ENCODE results near the gene STPG4. TPM values are rescaled to one million over a fixed set of nuclear protein-coding genes. Genes with fewer than 3 reads are reported as not detected.

STPG4 gene
- total RNA-seq = 1 to 10 TPM in 1 of 8 experiments, under 1 TPM in 6, not detected in 1; 0.22 to 1.5 (median 0.50) TPM

- ATAC-seq (replicated peaks in 6 of 8) = peak in 3 of 8 experiments; percentile 16 to 25 (median 22)
- in situ Hi-C loops (cut with MboI; ENCODE audit: low pct_unique_long_range_greater_than_20kb in 2 of 9, low sequenced_read_pairs in 9 of 9, unreplicated experiment in 9 of 9) = no loop called here
- 50 to 93% (median 84%) methylated on average over 2 to 14 of the region's 30 CpGs; no CpG with 5 or more reads in 2 of the 10 experiments for WGBS, 10 experiments
- H3K4me3 ChIP-seq = no peak within 1 kb of the TSS
- H3K4me1 ChIP-seq (replicated peaks in 1 of 2) = peaks cover 0 to 2% of the 10 kb centered on the region in 2 donors
- H3K27ac ChIP-seq = no peak within 1 kb of the TSS
Measured at GRCh38 chr2:47155091-47155876, at the start of gene STPG4. Gene STPG4, minus strand, starts transcription at chr2:47155308. Its CDS starts 57 bp downstream, at chr2:47155251.

GRCh38 chr2:47204691-47205090 lies 49.6 kb upstream of the STPG4 start:
- Histone ChIP-seq H3K4me3 (no peak overlapping the region), H3K4me1 (replicated peaks in 1 of 2) (peaks cover 0 to 9% of the 10 kb centered on the region in 2 donors), H3K27ac (no peak overlapping the region)
- WGBS, 10 experiments = 40 to 100% (median 87%) methylated on average over 1 to 3 of the region's 3 CpGs; no CpG with 5 or more reads in 2 of the 10 experiments
- no peak for ATAC-seq (replicated peaks in 6 of 8)
- in situ Hi-C loops (cut with MboI; ENCODE audit: low pct_unique_long_range_greater_than_20kb in 2 of 9, low sequenced_read_pairs in 9 of 9, unreplicated experiment in 9 of 9) = no loop called here

GRCh38 chr2:47203995-47204394 lies 48.9 kb upstream of the STPG4 start:
- Histone ChIP-seq H3K27ac (no peak overlapping the region), H3K4me3 (no peak overlapping the region), H3K4me1 (replicated peaks in 1 of 2) (peaks cover 0 to 9% of the 10 kb centered on the region in 2 donors)
- no peak for ATAC-seq (replicated peaks in 6 of 8)
- 33 to 100% (median 93%) methylated on average over 1 to 4 of the region's 4 CpGs; no CpG with 5 or more reads in 1 of the 10 experiments for WGBS, 10 experiments
- in situ Hi-C loops (cut with MboI; ENCODE audit: low pct_unique_long_range_greater_than_20kb in 2 of 9, low sequenced_read_pairs in 9 of 9, unreplicated experiment in 9 of 9) = no loop called here

GRCh38 chr2:47201224-47201623 lies 46.1 kb upstream of the STPG4 start:
- WGBS, 10 experiments = 13 to 92% (median 75%) methylated on average over 1 to 2 of the region's 2 CpGs; no CpG with 5 or more reads in 1 of the 10 experiments
- no peak for ATAC-seq (replicated peaks in 6 of 8)
- in situ Hi-C loops (cut with MboI; ENCODE audit: low pct_unique_long_range_greater_than_20kb in 2 of 9, low sequenced_read_pairs in 9 of 9, unreplicated experiment in 9 of 9) = no loop called here
- Histone ChIP-seq H3K4me1 (replicated peaks in 1 of 2) (peaks cover 2 to 18% of the 10 kb centered on the region in 2 donors), H3K4me3 (no peak overlapping the region), H3K27ac (no peak overlapping the region)

- in situ Hi-C loops (cut with MboI; ENCODE audit: low pct_unique_long_range_greater_than_20kb in 2 of 9, low sequenced_read_pairs in 9 of 9, unreplicated experiment in 9 of 9) = no loop called here
- H3K4me3 ChIP-seq = no peak overlapping the region
- no peak overlapping the region for H3K27ac ChIP-seq
- 8 to 100% (median 67%) methylated on average over 1 to 2 of the region's 3 CpGs; no CpG with 5 or more reads in 4 of the 10 experiments for WGBS, 10 experiments
- ATAC-seq (replicated peaks in 6 of 8) = peak in 3 of 8 experiments; percentile 40 to 88 (median 76)
- H3K4me1 ChIP-seq (replicated peaks in 1 of 2) = peaks cover 21 to 38% of the 10 kb centered on the region in 2 donors
Measured at GRCh38 chr2:47198985-47199451, 43.9 kb upstream of the STPG4 start.

GRCh38 chr2:47196499-47196898 lies 41.4 kb upstream of the STPG4 start:
- no peak for ATAC-seq (replicated peaks in 6 of 8)
- H3K27ac ChIP-seq = no peak overlapping the region
- 80 to 100% (median 100%) methylated on average over 1 of the region's 1 CpG; no CpG with 5 or more reads in 2 of the 10 experiments for WGBS, 10 experiments
- H3K4me1 ChIP-seq (replicated peaks in 1 of 2) = peaks cover 46 to 63% of the 10 kb centered on the region in 2 donors
- in situ Hi-C loops (cut with MboI; ENCODE audit: low pct_unique_long_range_greater_than_20kb in 2 of 9, low sequenced_read_pairs in 9 of 9, unreplicated experiment in 9 of 9) = no loop called here
- H3K4me3 ChIP-seq = no peak overlapping the region

GRCh38 chr2:47196046-47196445 lies 40.9 kb upstream of the STPG4 start:
- 0 to 100% (median 40%) methylated on average over 1 to 2 of the region's 2 CpGs; no CpG with 5 or more reads in 3 of the 10 experiments for WGBS, 10 experiments
- in situ Hi-C loops (cut with MboI; ENCODE audit: low pct_unique_long_range_greater_than_20kb in 2 of 9, low sequenced_read_pairs in 9 of 9, unreplicated experiment in 9 of 9) = no loop called here

GRCh38 chr2:47195148-47195547 lies 40.0 kb upstream of the STPG4 start:
- peak in 1 of 8 experiments; percentile 33 for ATAC-seq (replicated peaks in 6 of 8)
- in situ Hi-C loops (cut with MboI; ENCODE audit: low pct_unique_long_range_greater_than_20kb in 2 of 9, low sequenced_read_pairs in 9 of 9, unreplicated experiment in 9 of 9) = no loop called here
- peaks cover 56 to 70% of the 10 kb centered on the region in 2 donors for H3K4me1 ChIP-seq (replicated peaks in 1 of 2)
- no peak overlapping the region for H3K4me3 ChIP-seq
- 80 to 100% (median 92%) methylated on average over 1 to 3 of the region's 3 CpGs; no CpG with 5 or more reads in 2 of the 10 experiments for WGBS, 10 experiments
- no peak overlapping the region for H3K27ac ChIP-seq

More at GRCh38 chr2:47196046-47196445, 40.9 kb upstream of the STPG4 start:
- peaks cover 51 to 65% of the 10 kb centered on the region in 2 donors for H3K4me1 ChIP-seq (replicated peaks in 1 of 2)
- peak in 1 of 8 experiments; percentile 6 for ATAC-seq (replicated peaks in 6 of 8)
- H3K27ac ChIP-seq = no peak overlapping the region
- H3K4me3 ChIP-seq = no peak overlapping the region

GRCh38 chr2:47194410-47194809 lies 39.3 kb upstream of the STPG4 start:
- H3K4me3 ChIP-seq = no peak overlapping the region
- in situ Hi-C loops (cut with MboI; ENCODE audit: low pct_unique_long_range_greater_than_20kb in 2 of 9, low sequenced_read_pairs in 9 of 9, unreplicated experiment in 9 of 9) = no loop called here
- H3K27ac ChIP-seq = no peak overlapping the region
- ATAC-seq (replicated peaks in 6 of 8) = no peak
- peaks cover 58 to 77% of the 10 kb centered on the region in 2 donors for H3K4me1 ChIP-seq (replicated peaks in 1 of 2)

- ATAC-seq (replicated peaks in 6 of 8) = peak in 7 of 8 experiments; percentile 8 to 39 (median 23)
- no peak overlapping the region for H3K4me3 ChIP-seq
- peaks cover 58 to 81% of the 10 kb centered on the region in 2 donors for H3K4me1 ChIP-seq (replicated peaks in 1 of 2)
- 8 to 58% (median 30%) methylated on average over 2 to 6 of the region's 6 CpGs; no CpG with 5 or more reads in 1 of the 10 experiments for WGBS, 10 experiments
- in situ Hi-C loops (cut with MboI; ENCODE audit: low pct_unique_long_range_greater_than_20kb in 2 of 9, low sequenced_read_pairs in 9 of 9, unreplicated experiment in 9 of 9) = no loop called here
- peak overlapping the region; percentile 68 to 90 for H3K27ac ChIP-seq
Measured at GRCh38 chr2:47193607-47194006, 38.5 kb upstream of the STPG4 start.

- 0 to 50% (median 27%) methylated on average over 1 of the region's 1 CpG; no CpG with 5 or more reads in 3 of the 10 experiments for whole genome bisulfite sequencing, 10 experiments
- ATAC-seq (replicated peaks in 6 of 8) = peak in 5 of 8 experiments; percentile 7 to 44 (median 36)
- in situ Hi-C loops (cut with MboI; ENCODE audit: low pct_unique_long_range_greater_than_20kb in 2 of 9, low sequenced_read_pairs in 9 of 9, unreplicated experiment in 9 of 9) = no loop called here
- peak overlapping the region in 1 of 2 donors; percentile 90 for H3K27ac ChIP-seq
- peaks cover 63 to 81% of the 10 kb centered on the region in 2 donors for H3K4me1 ChIP-seq (replicated peaks in 1 of 2)
- H3K4me3 ChIP-seq = no peak overlapping the region
Measured at GRCh38 chr2:47190188-47190881, 35.2 kb upstream of the STPG4 start.

GRCh38 chr2:47189635-47190034 lies 34.5 kb upstream of the STPG4 start:
- WGBS, 10 experiments = 86 to 100% (median 100%) methylated on average over 1 of the region's 1 CpG; no CpG with 5 or more reads in 5 of the 10 experiments
- no peak overlapping the region for H3K27ac ChIP-seq
- in situ Hi-C loops (cut with MboI; ENCODE audit: low pct_unique_long_range_greater_than_20kb in 2 of 9, low sequenced_read_pairs in 9 of 9, unreplicated experiment in 9 of 9) = no loop called here
- ATAC-seq (replicated peaks in 6 of 8) = no peak
- H3K4me1 ChIP-seq (replicated peaks in 1 of 2) = peaks cover 56 to 74% of the 10 kb centered on the region in 2 donors
- H3K4me3 ChIP-seq = no peak overlapping the region

- no peak overlapping the region for H3K4me3 ChIP-seq
- peak in 4 of 8 experiments; percentile 41 to 75 (median 62) for ATAC-seq (replicated peaks in 6 of 8)
- in situ Hi-C loops (cut with MboI; ENCODE audit: low pct_unique_long_range_greater_than_20kb in 2 of 9, low sequenced_read_pairs in 9 of 9, unreplicated experiment in 9 of 9) = no loop called here
- peaks cover 33 to 49% of the 10 kb centered on the region in 2 donors for H3K4me1 ChIP-seq (replicated peaks in 1 of 2)
- H3K27ac ChIP-seq = no peak overlapping the region
- WGBS, 10 experiments = 40 to 95% (median 83%) methylated on average over 1 to 4 of the region's 4 CpGs; no CpG with 5 or more reads in 2 of the 10 experiments
Measured at GRCh38 chr2:47187069-47187468, 32.0 kb upstream of the STPG4 start.

Measured in motor neuron (in vitro differentiated cells).